ENCODE data around the gene ZNF197.

- TF ChIP-seq CTCF (IDR thresholded peaks at IDR 0.05), result no peak
- TF ChIP-seq POLR2AphosphoS5 (IDR thresholded peaks at IDR 0.05), result no peak
- TF ChIP-seq POLR2A (IDR thresholded peaks at IDR 0.05), result no peak
- TF ChIP-seq EP300 (IDR thresholded peaks at IDR 0.05), result no peak
Measured at GRCh38 chr3:44659434-44659833, 34.6 kb downstream of the ZNF197 start.

Measured in sigmoid colon (tissue), 4 donors.